Osteoblast (primary cell): ENCODE measurements around the gene NR2F1-AS1. TPM values are rescaled to one million over a fixed set of nuclear protein-coding genes. Genes with fewer than 3 reads are reported as not detected.
"Not testable (repeated sequence)": the region's sequence is repeated elsewhere in the genome, so short reads cannot be mapped to it uniquely, and the experiment has no call there.

Source experiments
- DNase-seq: peaks from one replicate; pipeline ENCODE4 v3.0.0; 2011; ENCODE audit warnings: low spot score, mixed read lengths; ENCODE audit not compliant: insufficient read length; ENCODE audit errors: missing footprints
- H2AFZ ChIP-seq: 2 replicates; pipeline ENCODE4 v1.6.0; 2011; ENCODE audit warnings: mild to moderate bottlenecking, low read length
- H3K27ac ChIP-seq: 2 replicates; pipeline ENCODE4 v1.5.1; 2011; ENCODE audit warnings: mild to moderate bottlenecking, low read depth, low read length, moderate library complexity
- H3K27me3 ChIP-seq: 2 replicates; pipeline ENCODE4 v1.6.0; 2012; ENCODE audit warnings: mild to moderate bottlenecking, control low read depth, inconsistent platforms, low read length, moderate library complexity; ENCODE audit not compliant: insufficient read depth
- H3K36me3 ChIP-seq: 2 replicates; pipeline ENCODE4 v1.5.1; 2011; ENCODE audit warnings: mild to moderate bottlenecking, low read length, control low read depth, moderate library complexity; ENCODE audit not compliant: insufficient read depth
- H3K4me1 ChIP-seq: 2 replicates; pipeline ENCODE4 v1.5.1; 2011; ENCODE audit warnings: mild to moderate bottlenecking, low read length, control low read depth, moderate library complexity; ENCODE audit not compliant: insufficient read depth
- H3K4me2 ChIP-seq: 2 replicates; pipeline ENCODE4 v1.6.0; 2011; ENCODE audit warnings: mild to moderate bottlenecking, low read length; ENCODE audit not compliant: insufficient read depth
- H3K4me3 ChIP-seq: fragments of 200-600 bp; sonication (generic); 3 replicates; pipeline ENCODE4 v1.5.1; 2012; ENCODE audit warnings: mild to moderate bottlenecking, low read length, inconsistent platforms; ENCODE audit not compliant: insufficient read depth
- H3K79me2 ChIP-seq: 2 replicates; pipeline ENCODE4 v1.6.0; 2012; ENCODE audit warnings: mild to moderate bottlenecking, low read length, control low read depth, inconsistent platforms; ENCODE audit not compliant: insufficient read depth
- H3K9me3 ChIP-seq: 2 replicates; pipeline ENCODE4 v1.5.1; 2011; ENCODE audit warnings: low read depth, low read length, control low read depth
- H4K20me1 ChIP-seq: 2 replicates; pipeline ENCODE4 v1.6.0; 2012; ENCODE audit warnings: mild to moderate bottlenecking, low read length, control low read depth; ENCODE audit not compliant: insufficient read depth
- total RNA-seq: library from RNA; depleted of rRNA; stranded (reverse); fragments of >200 nt; gene quantifications from 2 replicates; pipeline ENCODE4 v1.2.3, GENCODE V29; 2012
- TF ChIP-seq, protein P1 (sequence below): IDR thresholded peaks from 2 replicates; pipeline ENCODE4 v1.5.1; 2011; ENCODE audit warnings: mild to moderate bottlenecking, low read depth, low read length, moderate library complexity; ENCODE audit errors: extremely low read depth

The NR2F1-AS1 gene
- total RNA-seq, 1 donor: 15.9 TPM

DNA sequence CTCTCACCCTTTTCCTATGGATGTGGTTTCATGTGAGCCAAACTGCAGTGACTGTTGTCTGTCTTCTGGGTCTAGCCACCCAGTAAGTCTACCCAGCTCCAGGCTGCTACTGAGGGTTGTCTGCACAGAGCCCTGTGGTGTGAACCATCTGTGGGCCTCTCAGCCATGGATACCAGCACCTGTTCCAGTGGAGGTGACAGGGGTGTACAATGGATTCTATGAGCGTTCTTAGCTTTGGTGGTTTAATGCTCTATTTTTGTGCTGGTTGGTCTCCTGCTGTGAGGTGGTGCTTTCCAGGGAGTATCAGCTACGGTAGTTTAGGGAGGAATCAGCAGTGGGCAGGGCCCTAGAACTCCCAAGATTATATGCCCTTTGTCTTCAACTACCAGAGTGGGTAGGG is 186.7 kb downstream of the NR2F1-AS1 start:
- TF ChIP-seq, protein P1, sequence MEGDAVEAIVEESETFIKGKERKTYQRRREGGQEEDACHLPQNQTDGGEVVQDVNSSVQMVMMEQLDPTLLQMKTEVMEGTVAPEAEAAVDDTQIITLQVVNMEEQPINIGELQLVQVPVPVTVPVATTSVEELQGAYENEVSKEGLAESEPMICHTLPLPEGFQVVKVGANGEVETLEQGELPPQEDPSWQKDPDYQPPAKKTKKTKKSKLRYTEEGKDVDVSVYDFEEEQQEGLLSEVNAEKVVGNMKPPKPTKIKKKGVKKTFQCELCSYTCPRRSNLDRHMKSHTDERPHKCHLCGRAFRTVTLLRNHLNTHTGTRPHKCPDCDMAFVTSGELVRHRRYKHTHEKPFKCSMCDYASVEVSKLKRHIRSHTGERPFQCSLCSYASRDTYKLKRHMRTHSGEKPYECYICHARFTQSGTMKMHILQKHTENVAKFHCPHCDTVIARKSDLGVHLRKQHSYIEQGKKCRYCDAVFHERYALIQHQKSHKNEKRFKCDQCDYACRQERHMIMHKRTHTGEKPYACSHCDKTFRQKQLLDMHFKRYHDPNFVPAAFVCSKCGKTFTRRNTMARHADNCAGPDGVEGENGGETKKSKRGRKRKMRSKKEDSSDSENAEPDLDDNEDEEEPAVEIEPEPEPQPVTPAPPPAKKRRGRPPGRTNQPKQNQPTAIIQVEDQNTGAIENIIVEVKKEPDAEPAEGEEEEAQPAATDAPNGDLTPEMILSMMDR: no peak
- no peaks in the 10 kb centered on the region for H3K4me1 ChIP-seq
- no peak overlapping the region for H3K4me2 ChIP-seq
- no peaks in the 10 kb centered on the region for H3K36me3 ChIP-seq
- H3K4me3 ChIP-seq: no peak overlapping the region
- H2AFZ ChIP-seq: no peak overlapping the region
- H3K9me3 ChIP-seq: no peaks in the 10 kb centered on the region
- no peaks in the 10 kb centered on the region for H4K20me1 ChIP-seq
- no peaks in the 10 kb centered on the region for H3K79me2 ChIP-seq
- DNase-seq: no peak
- no peaks in the 10 kb centered on the region for H3K27me3 ChIP-seq
- H3K27ac ChIP-seq: no peak overlapping the region

DNA sequence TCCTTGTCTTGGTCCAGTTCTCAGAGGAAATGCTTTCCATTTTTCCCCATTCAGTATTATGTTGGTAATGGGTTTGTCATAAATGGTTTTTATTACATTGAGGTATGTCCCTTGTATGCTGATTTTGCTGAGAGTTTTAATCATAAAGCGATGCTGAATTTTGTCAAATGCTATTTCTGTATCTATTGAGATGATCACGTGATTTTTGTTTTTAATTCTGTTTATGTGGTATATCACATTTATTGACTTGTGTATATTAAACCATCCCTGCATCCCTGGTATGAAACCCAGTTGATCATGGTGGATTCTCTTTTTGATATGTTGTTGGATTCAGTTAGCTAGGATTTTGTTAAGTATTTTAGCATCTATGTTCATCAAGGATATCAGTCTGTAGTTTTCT is 189.8 kb downstream of the NR2F1-AS1 start:
- H3K27me3 ChIP-seq, H2AFZ ChIP-seq, H3K9me3 ChIP-seq, H3K4me3 ChIP-seq, H3K27ac ChIP-seq, H3K4me2 ChIP-seq, DNase-seq, H3K36me3 ChIP-seq, H3K79me2 ChIP-seq, H4K20me1 ChIP-seq, H3K4me1 ChIP-seq: not testable (repeated sequence)

DNA sequence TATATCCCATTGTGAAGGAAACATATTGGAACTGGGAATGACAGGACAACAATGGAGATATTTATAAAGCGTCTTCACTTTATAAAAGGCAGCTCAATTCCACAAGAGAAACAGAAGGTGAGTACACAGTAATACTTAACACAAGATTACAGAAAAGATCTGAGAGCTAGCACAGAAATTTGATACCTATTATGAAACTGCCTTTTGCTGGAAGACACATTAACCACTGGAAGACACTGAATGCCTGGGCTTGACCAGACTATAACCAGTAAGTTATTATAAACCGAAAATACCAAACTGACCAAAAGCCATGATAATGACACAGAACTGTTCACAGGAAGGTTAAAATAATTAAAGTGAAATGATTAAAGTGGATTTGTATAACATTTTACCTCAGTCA is 195.4 kb downstream of the NR2F1-AS1 start:
- no peak for DNase-seq
- H3K27me3 ChIP-seq: no peaks in the 10 kb centered on the region
- no peaks in the 10 kb centered on the region for H3K4me1 ChIP-seq
- H3K9me3 ChIP-seq: no peaks in the 10 kb centered on the region
- H3K36me3 ChIP-seq: no peaks in the 10 kb centered on the region
- no peaks in the 10 kb centered on the region for H4K20me1 ChIP-seq
- no peak overlapping the region for H2AFZ ChIP-seq
- no peaks in the 10 kb centered on the region for H3K79me2 ChIP-seq
- no peak overlapping the region for H3K4me2 ChIP-seq
- H3K27ac ChIP-seq: no peak overlapping the region
- TF ChIP-seq, protein P1: no peak
- H3K4me3 ChIP-seq: no peak overlapping the region

DNA sequence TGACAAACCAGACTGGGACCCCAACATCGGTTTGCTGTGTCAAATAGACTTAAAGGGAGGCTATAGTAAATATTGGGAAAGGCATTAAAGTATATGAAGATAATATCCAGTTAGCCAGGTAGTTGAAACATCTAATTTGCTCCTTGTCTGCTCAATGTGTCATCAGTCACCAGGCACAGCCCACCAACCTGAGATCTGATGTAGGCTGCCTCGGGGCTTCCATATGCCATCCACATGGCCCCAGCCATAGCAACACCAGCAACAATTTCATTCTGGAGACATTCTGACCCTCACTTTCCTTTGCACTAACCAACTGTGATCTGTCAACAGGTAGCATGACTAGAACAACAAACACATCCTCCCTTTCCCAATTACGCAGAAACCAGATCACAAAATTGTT is 196.0 kb downstream of the NR2F1-AS1 start:
- Histone ChIP-seq H2AFZ (no peak overlapping the region), H3K36me3 (no peaks in the 10 kb centered on the region), H3K9me3 (no peaks in the 10 kb centered on the region), H4K20me1 (no peaks in the 10 kb centered on the region), H3K4me1 (no peaks in the 10 kb centered on the region), H3K4me3 (no peak overlapping the region), H3K27ac (no peak overlapping the region), H3K4me2 (no peak overlapping the region), H3K27me3 (no peaks in the 10 kb centered on the region), H3K79me2 (no peaks in the 10 kb centered on the region)
- TF ChIP-seq, protein P1: no peak
- DNase-seq: no peak
